GM21786 (cell line): ENCODE results near the gene CTNNA2.

ENCODE experiments used
- ATAC-seq: cut with Tn5 transposase; IDR thresholded peaks from one replicate; pipeline ENCODE4 v1.9.1; 2021; ENCODE audit not compliant: unreplicated experiment

CTNNA2 gene

GRCh38 chr2:79780781-79781180, 267.9 kb downstream of the CTNNA2 start:
- ATAC-seq = no peak

GRCh38 chr2:79782576-79783452, 270.0 kb downstream of the CTNNA2 start:
- no peak for ATAC-seq

GRCh38 chr2:79788952-79789651, 276.3 kb downstream of the CTNNA2 start:
- no peak for ATAC-seq

DNA sequence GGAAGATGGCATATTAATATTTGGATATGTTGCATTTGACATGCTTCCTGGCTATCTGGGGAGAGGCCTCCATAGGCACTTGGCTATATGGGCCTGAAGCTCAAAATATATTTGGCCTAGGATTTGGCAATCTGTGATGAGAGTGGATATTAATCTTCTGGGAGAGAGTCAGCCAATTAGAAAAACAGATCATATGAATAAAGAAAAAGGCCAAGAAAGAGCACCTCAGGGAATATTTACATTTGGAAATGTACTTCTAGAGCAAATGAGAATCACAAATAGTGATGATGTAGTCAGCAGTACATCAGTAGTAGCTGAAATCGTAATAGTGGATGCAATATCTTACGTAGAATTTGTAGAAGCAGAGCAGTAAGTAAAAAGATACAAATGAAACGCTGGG, 277.0 kb downstream of the CTNNA2 start:
- ATAC-seq = no peak

DNA sequence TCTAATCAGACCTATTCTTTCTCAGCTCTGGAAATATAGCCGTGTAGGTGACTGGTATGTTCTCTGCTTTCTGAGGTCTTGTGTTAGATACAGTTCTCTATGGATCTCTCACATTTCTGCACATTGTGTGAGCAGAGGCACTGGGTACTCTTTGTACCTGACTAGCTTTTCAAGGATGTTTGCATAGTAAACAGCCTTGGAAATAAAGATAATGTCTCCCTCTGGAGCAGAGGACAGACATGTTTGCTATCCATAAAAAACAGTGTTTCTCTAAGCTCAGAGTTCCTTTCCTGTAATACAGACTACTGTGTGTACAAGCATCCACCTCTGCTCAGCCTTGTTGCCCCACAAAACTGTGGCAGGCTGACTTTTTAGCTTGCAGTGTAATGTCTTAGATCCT, 279.2 kb downstream of the CTNNA2 start:
- ATAC-seq = no peak

DNA sequence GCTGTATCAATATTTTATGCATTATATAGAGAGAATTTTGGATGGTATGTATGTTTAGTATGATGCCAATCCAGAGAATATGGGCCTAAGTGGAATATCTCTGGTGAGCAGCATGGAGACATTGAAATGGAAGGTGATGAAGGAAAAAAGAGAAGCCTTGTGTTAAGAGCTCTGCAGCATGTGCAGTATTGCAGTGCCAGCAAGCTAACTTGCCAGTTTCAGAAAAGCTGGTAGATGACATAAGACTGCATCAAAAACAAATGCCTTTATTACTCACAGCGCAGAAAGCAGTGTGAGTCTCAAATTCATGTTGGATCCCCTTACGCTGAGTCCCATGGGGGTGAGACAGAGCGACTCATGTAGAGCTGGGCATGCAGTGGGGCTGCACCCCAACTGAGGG, 280.2 kb downstream of the CTNNA2 start:
- no peak for ATAC-seq

DNA sequence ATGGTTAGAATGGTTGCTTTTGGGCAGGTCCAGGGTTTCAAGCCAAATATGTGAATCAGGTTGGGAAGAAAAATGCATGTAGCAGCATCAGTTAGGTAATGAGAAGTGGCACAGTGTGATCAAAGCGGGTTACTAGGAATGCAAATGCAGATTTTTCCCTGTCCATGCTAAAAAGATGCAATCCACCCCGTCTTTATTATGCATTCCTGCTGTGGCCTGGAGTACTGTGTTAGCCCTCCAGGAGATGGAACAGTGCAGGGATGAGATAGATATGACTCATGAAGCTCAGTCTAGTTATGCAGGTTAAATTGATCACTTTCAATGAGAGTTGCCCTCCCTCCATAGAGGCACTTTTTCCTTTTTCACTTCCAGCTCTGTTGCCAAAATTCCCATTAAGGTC, 283.8 kb downstream of the CTNNA2 start:
- no peak for ATAC-seq

- ATAC-seq = no peak
Observed at GRCh38 chr2:79798776-79799175, 285.9 kb downstream of the CTNNA2 start.

GRCh38 chr2:79799729-79800128, 286.9 kb downstream of the CTNNA2 start:
- ATAC-seq = no peak

GRCh38 chr2:79801082-79801481, 288.2 kb downstream of the CTNNA2 start:
- no peak for ATAC-seq

- ATAC-seq = no peak
Observed at GRCh38 chr2:79817288-79817687, 304.4 kb downstream of the CTNNA2 start.

GRCh38 chr2:79820281-79820680, 307.4 kb downstream of the CTNNA2 start:
- no peak for ATAC-seq

GRCh38 chr2:79822136-79822535, 309.3 kb downstream of the CTNNA2 start:
- ATAC-seq = no peak

DNA sequence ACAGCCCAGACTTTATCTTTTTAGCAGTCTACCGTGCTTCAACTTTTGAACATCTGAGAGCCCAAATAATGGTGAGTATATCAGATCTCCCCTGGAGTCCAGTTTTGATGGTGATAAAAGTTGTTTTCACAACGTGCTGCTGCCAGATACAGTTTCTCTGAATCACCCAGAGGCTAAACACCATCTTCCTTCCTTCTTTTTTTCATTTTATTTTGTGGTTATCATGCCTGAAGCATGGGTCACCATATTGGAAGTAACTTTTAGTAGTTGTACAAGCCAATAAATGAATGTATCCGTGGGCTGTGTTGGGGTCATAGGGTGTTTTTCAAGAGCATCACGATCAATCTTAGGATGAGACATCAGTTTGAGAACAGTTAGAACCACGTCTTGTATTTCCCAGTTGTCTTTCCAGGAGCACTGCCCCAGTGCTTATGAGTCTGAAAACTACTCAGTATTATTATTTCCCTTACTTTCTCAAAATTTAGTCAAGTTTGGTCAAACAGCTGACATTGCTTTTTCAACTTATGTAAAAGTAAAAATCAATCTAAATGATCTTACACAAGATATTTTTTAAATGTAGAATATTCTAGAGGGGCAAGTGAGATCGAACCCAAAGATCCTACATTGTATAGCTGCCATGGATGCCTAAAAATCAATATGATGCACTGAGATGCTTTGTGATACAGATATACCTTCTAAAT, 311.4 kb downstream of the CTNNA2 start:
- ATAC-seq = no peak

GRCh38 chr2:79827881-79828280, 315.0 kb downstream of the CTNNA2 start:
- no peak for ATAC-seq

- ATAC-seq = no peak
Observed at GRCh38 chr2:79830501-79830900, 317.6 kb downstream of the CTNNA2 start.

DNA sequence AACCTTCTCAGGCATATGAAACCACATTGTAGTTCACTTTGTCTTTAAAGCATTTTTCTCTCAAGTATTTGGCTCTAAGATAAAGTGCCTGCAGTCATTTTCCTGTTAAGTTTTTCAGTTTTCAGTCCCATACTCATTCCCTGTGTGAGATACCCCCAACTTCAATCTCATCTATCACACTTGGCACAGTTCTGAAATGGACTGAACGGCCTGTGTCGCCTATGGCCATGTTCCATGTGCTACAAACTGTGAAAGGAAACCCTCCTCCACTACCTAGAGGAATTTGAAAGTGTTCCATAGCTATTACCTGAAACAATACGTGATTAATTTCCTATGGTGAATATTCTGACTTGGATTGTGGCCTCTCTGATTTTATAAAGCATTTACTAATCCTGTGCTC, 319.1 kb downstream of the CTNNA2 start:
- ATAC-seq = no peak

DNA sequence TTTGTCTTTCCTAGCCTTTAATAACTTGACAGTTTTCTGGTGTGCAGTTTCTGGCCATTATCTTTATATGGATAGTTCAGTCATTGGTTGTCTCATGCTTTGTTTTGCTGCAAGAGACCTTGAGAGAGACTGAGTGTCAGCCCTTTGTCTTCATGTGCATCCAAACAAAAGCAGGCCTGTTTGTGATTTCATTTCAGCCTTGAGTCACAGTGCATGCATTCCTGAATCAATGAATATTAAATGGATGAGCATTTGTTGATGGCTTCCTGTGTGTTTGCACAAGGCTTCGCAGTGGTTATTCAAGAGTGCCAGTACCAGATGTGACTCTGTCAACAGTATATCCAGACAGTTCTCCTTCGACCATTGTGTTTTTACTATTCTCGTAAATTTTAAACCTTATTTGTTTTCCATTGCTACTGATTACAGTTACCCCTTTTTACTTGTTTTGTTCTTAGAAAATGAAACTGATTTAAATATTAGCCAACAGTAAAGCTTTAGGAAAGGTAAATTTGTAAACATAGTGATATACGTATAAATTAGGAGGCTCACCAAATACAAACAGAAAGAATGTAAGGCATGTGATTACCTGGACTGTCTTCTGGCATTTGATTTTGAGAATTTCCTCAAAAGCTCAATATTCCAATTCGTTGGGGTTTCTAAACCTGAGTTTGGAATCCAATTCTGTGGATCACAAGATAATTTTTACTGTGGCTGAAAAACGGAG, 319.8 kb downstream of the CTNNA2 start:
- ATAC-seq = no peak

- no peak for ATAC-seq
Observed at GRCh38 chr2:79833235-79833878, 320.5 kb downstream of the CTNNA2 start.

DNA sequence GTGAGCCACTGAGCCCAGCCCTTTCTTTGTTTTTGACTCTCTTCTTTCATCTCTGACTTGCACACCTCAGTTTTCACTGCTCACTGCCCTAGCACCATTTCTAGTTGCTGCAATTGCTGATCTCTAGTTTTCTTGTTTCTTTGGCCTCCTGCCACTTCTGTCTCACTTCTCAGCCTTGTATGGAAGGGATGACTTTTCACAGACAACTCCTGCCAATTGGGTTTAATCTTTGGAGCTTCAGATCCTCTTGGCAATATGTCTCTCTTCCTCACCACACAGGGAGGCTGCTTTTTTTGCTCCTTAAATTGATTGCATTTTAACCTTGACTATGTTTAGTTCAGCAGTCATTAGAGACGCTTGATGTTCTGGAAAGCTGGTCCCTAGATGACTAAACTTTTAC, 323.1 kb downstream of the CTNNA2 start:
- no peak for ATAC-seq

DNA sequence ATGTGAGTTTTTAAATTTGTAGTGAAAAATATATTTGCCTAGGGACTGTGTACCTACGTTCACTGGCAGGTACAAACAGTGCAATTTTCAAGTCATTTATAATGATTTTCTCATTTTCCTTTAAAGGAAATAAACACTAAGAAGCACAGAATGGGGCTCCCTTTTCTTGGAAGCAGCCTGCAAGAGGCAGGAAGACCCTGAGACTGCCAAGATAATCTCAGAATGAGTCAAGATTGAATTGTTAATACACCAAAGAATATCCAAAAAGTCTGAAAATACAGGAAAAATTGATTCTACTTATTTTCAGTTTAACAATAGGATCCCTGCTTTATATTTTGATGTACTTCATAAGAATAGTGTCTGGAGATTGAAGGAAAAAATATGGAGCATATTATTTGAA, 331.2 kb downstream of the CTNNA2 start:
- no peak for ATAC-seq
